Spleen (tissue), 7 donors: ENCODE data around the gene ZNF652.

Experiments used
- POLR2A ChIP-seq, 3 donors: fragments of 450-650 bp; IDR thresholded peaks; one replicate each; pipeline ENCODE4 v1.5.1; 2017; ENCODE audit warnings: antibody characterized with exemption in 3 of 3, mild to moderate bottlenecking in 1 of 3
- POLR2AphosphoS5 ChIP-seq, 3 donors: sonication (generic); formaldehyde crosslinking; IDR thresholded peaks; one replicate each; pipeline ENCODE4 v1.5.1; 2017; ENCODE audit warnings: antibody characterized with exemption in 3 of 3
- TF ChIP-seq, protein P1 (sequence below), 11 experiments: fragments of 200-600 bp in 7 of 11; fragments of 450-650 bp in 4 of 11; sonication (generic) in 4 of 11; IDR thresholded peaks in 8 of 11; conservative IDR thresholded peaks in 3 of 11; 1 replicate in 7 of 11; 2 replicates in 4 of 11; pipeline versions ENCODE4 v1.4.0 to v1.8.0; 2016 to 2021; ENCODE audit warnings: antibody characterized with exemption in 11 of 11, inconsistent platforms in 4 of 11, mild to moderate bottlenecking in 1 of 11
- donor health status: DM: no; HTN: no; CAD: no; lungs with moderate emphysema.
- donor health status: DM: no; HTN: no; CAD: no.
- donor health status: DM: no; HTN: no; CAD: no.

GRCh38 chr17:49312722-49313121, 49.3 kb downstream of the ZNF652 start:
- TF ChIP-seq POLR2A (IDR thresholded peaks at IDR 0.05) (no peak), POLR2AphosphoS5 (IDR thresholded peaks at IDR 0.05) (no peak)
- TF ChIP-seq, protein P1, sequence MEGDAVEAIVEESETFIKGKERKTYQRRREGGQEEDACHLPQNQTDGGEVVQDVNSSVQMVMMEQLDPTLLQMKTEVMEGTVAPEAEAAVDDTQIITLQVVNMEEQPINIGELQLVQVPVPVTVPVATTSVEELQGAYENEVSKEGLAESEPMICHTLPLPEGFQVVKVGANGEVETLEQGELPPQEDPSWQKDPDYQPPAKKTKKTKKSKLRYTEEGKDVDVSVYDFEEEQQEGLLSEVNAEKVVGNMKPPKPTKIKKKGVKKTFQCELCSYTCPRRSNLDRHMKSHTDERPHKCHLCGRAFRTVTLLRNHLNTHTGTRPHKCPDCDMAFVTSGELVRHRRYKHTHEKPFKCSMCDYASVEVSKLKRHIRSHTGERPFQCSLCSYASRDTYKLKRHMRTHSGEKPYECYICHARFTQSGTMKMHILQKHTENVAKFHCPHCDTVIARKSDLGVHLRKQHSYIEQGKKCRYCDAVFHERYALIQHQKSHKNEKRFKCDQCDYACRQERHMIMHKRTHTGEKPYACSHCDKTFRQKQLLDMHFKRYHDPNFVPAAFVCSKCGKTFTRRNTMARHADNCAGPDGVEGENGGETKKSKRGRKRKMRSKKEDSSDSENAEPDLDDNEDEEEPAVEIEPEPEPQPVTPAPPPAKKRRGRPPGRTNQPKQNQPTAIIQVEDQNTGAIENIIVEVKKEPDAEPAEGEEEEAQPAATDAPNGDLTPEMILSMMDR (IDR thresholded peaks at IDR 0.05 in 8 of 11, conservative IDR thresholded peaks at IDR 0.05 in 3 of 11) = no peak
